Uterus (tissue), 2 donors: ENCODE data around the gene FSTL5.

ENCODE experiments used
- CTCF ChIP-seq, 4 experiments: fragments of 200-600 bp in 2 of 4; fragments of 450-650 bp in 2 of 4; sonication (generic) in 2 of 4; IDR thresholded peaks; one replicate each; pipeline ENCODE4 v1.5.1; 2016 to 2019; ENCODE audit warnings: antibody characterized with exemption in 4 of 4, mild to moderate bottlenecking in 2 of 4, moderate library complexity in 1 of 4
- POLR2A ChIP-seq, 2 donors: fragments of 450-650 bp; IDR thresholded peaks; one replicate each; pipeline ENCODE4 v1.6.1; 2016; ENCODE audit warnings: antibody characterized with exemption in 2 of 2, mild to moderate bottlenecking in 1 of 2, moderate library complexity in 1 of 2

DNA sequence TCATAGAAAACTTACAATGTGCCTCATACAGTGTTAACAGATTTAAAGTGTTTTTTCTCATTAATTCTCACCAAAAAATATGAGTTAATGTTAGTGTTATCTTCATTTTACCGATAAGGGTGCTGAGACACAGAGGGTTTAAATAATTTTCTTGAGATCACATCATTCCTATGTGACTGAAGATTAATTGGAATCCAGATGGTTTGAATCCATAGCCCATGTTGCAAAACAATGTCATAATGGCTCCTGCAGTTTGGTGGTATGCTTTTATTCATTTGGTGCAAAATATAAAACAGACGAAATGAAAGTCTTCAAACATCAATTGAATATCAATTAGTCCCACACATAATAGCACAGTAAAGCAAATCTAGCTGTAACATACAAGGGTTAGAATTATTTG, 512.2 kb downstream of the FSTL5 start:
- TF ChIP-seq CTCF (IDR thresholded peaks at IDR 0.05) (no peak), POLR2A (IDR thresholded peaks at IDR 0.05) (no peak)
